Nephron (organoid): ENCODE results near the gene TMTC1.

ENCODE experiments used
- H3K27ac Mint-ChIP-seq, 3 experiments: 2 replicates each; pipeline ENCODE4 v1.8.0; 2020; ENCODE audit warnings: mixed read lengths in 3 of 3, mild to moderate bottlenecking in 2 of 3, moderate library complexity in 1 of 3
- H3K27me3 Mint-ChIP-seq: 2 replicates; pipeline ENCODE4 v1.8.0; 2021; ENCODE audit warnings: low read depth, mild to moderate bottlenecking, moderate library complexity, mixed read lengths
- H3K36me3 Mint-ChIP-seq: 2 replicates; pipeline ENCODE4 v1.8.0; 2020; ENCODE audit warnings: low read depth, mixed read lengths
- H3K4me1 Mint-ChIP-seq: 2 replicates; pipeline ENCODE4 v1.8.0; 2020; ENCODE audit warnings: mixed read lengths
- H3K4me3 Mint-ChIP-seq, 3 experiments: 2 replicates each; pipeline ENCODE4 v1.8.0; 2020; ENCODE audit warnings: mild to moderate bottlenecking in 3 of 3, mixed read lengths in 3 of 3, moderate library complexity in 2 of 3
- H3K9me3 Mint-ChIP-seq: 2 replicates; pipeline ENCODE4 v1.8.0; 2020; ENCODE audit warnings: mixed read lengths
- CTCF ChIP-seq, 3 experiments: fragments of 200-600 bp; sonication (generic); IDR thresholded peaks; one replicate each; pipeline ENCODE4 v1.5.0; 2021; ENCODE audit warnings: antibody characterized with exemption in 3 of 3; ENCODE audit not compliant: unreplicated experiment in 3 of 3

The TMTC1 gene

GRCh38 chr12:29463198-29463597 lies 320.5 kb downstream of the TMTC1 start:
- H3K9me3 Mint-ChIP-seq = no peaks in the 10 kb centered on the region

GRCh38 chr12:29460082-29460481 lies 323.7 kb downstream of the TMTC1 start:
- Mint-ChIP-seq H3K4me1 (no peaks in the 10 kb centered on the region), H3K36me3 (no peaks in the 10 kb centered on the region), H3K4me3 (no peak overlapping the region), H3K27ac (no peak overlapping the region), H3K9me3 (peaks cover 2% of the 10 kb centered on the region), H3K27me3 (no peaks in the 10 kb centered on the region)
- no peak for TF ChIP-seq CTCF (IDR thresholded peaks at IDR 0.05; ENCODE audit: unreplicated experiment in 3 of 3)

More at GRCh38 chr12:29463198-29463597, 320.5 kb downstream of the TMTC1 start:
- no peaks in the 10 kb centered on the region for H3K4me1 Mint-ChIP-seq
- no peak overlapping the region for H3K27ac Mint-ChIP-seq
- no peaks in the 10 kb centered on the region for H3K36me3 Mint-ChIP-seq
- no peak overlapping the region for H3K4me3 Mint-ChIP-seq
- H3K27me3 Mint-ChIP-seq = no peaks in the 10 kb centered on the region
- TF ChIP-seq CTCF (IDR thresholded peaks at IDR 0.05; ENCODE audit: unreplicated experiment in 3 of 3) = no peak

GRCh38 chr12:29455087-29455486 lies 328.7 kb downstream of the TMTC1 start:
- Mint-ChIP-seq H3K4me1 (no peaks in the 10 kb centered on the region), H3K27ac (no peak overlapping the region), H3K9me3 (peaks cover 2% of the 10 kb centered on the region), H3K4me3 (no peak overlapping the region), H3K27me3 (no peaks in the 10 kb centered on the region), H3K36me3 (no peaks in the 10 kb centered on the region)
- TF ChIP-seq CTCF (IDR thresholded peaks at IDR 0.05; ENCODE audit: unreplicated experiment in 3 of 3) = no peak

GRCh38 chr12:29451888-29452287 lies 331.9 kb downstream of the TMTC1 start:
- Mint-ChIP-seq H3K27ac (no peak overlapping the region), H3K27me3 (no peaks in the 10 kb centered on the region), H3K4me1 (no peaks in the 10 kb centered on the region), H3K9me3 (no peaks in the 10 kb centered on the region), H3K4me3 (no peak overlapping the region), H3K36me3 (no peaks in the 10 kb centered on the region)
- no peak for TF ChIP-seq CTCF (IDR thresholded peaks at IDR 0.05; ENCODE audit: unreplicated experiment in 3 of 3)
